Subcutaneous adipose tissue (tissue), 4 donors: ENCODE data around the gene DLGAP1. TPM values are rescaled to one million over a fixed set of nuclear protein-coding genes. Genes with fewer than 3 reads are reported as not detected.

ENCODE experiments used
- CTCF ChIP-seq: fragments of 450-650 bp; IDR thresholded peaks from one replicate; pipeline ENCODE4 v1.5.1; 2016; ENCODE audit warnings: low read depth, mild to moderate bottlenecking, control low read depth, antibody characterized with exemption, moderate library complexity
- total RNA-seq, 4 donors: library from RNA; depleted of rRNA; stranded (reverse); fragments of >200 nt; gene quantifications; one replicate each; pipeline ENCODE4 v1.1.0, GENCODE V29; 2016

The DLGAP1 gene
- total RNA-seq, 4 donors from 2014 or later: 0.44 to 3.3 (median 0.99) TPM

- no peak for TF ChIP-seq CTCF
These were observed 843.6 kb downstream of the DLGAP1 start for GRCh38 chr18:3611313-3612090.

- TF ChIP-seq CTCF: no peak
These were observed 844.3 kb downstream of the DLGAP1 start for GRCh38 chr18:3610813-3611212.

DNA sequence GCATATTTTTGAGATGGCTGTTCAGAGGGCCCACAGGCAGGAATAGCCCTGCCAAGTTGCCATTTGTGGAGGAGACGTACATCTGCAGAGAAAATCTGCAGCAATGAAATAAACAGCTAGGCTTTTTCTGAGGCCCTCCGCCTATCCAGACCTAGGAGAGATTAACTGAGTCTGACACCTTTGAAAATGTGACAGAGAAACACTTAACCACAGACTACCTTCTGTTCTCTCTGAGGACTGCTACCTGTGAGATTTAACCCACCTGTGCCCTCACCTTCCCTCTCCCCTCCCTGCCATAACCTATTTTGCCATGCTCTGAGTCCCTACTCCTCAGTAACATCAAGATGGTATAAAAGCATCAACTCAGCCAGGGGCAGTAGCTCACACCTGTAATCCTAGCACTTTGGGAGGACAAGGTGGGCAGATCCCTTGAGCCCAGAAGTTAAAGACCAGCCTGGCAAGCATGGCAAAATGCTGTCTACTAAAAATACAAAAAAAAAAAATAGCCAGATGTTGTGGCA, 844.9 kb downstream of the DLGAP1 start:
- TF ChIP-seq CTCF: no peak

- no peak for TF ChIP-seq CTCF
These were observed 846.6 kb downstream of the DLGAP1 start for GRCh38 chr18:3608488-3608887.

GRCh38 chr18:3607309-3608098, 847.6 kb downstream of the DLGAP1 start:
- TF ChIP-seq CTCF: no peak

GRCh38 chr18:3605954-3606443, 849.1 kb downstream of the DLGAP1 start:
- TF ChIP-seq CTCF: no peak

DNA sequence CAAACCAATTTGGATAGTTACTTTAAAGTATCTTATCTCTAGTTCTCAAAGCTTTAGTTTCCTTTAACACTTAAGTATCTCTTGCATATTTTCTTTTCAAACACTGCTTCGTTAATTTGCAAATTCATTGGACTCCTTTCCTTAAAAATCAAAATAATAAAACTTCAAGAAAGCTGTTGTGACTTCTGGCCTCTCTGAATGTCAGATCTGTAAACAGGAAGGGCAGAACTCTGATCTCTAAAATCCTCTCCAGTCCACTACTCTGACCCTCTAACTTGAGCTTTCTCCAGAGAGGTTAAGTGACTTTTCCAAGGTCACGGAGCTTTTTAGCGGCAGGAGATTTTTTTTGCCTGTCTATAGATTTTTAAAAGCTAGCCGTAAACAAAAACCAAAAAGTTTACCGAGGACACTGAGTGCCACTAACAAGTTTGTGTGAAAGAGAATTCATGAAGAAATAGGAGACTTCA, 849.6 kb downstream of the DLGAP1 start:
- no peak for TF ChIP-seq CTCF
